ENCODE measurements around the gene CGRRF1.

CGRRF1 gene

GRCh38 chr14:54582334-54582733, 72.6 kb downstream of the CGRRF1 start:
- DNase-seq, result no peak

GRCh38 chr14:54584097-54584496, 74.4 kb downstream of the CGRRF1 start:
- DNase-seq, result no peak

- no peak for DNase-seq
Observed at GRCh38 chr14:54585214-54585613, 75.5 kb downstream of the CGRRF1 start.
